Activated CD8-positive, alpha-beta memory T cell treated with anti-CD3 and anti-CD28 coated beads, Interleukin-2, amount 50 U/mL, for 1 hour (primary cell): ENCODE data around the gene MRRF.

Experiments used
- DNase-seq: peaks from one replicate; pipeline ENCODE4 v3.0.0-alpha.2; 2020; ENCODE audit errors: extremely low read depth

The MRRF gene

DNA sequence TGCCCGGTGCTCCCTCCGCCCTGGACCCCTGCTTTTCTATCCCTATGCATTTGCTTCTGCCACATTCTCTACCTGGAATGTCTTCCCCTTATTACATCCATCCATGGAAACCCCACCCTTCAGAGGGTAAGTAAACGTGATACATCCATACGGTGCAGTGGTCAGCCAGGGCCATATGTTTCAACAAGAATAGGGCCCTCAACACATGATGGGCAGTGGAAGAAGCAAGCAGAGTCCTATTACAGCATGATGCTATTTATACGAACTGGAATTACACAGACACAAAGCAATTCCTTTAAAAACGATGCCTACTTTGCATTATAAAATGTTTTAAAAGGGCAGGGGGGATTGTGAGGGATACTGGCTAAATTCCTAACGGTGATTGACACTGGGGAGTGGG, 68.0 kb downstream of the MRRF start:
- no peak for DNase-seq

DNA sequence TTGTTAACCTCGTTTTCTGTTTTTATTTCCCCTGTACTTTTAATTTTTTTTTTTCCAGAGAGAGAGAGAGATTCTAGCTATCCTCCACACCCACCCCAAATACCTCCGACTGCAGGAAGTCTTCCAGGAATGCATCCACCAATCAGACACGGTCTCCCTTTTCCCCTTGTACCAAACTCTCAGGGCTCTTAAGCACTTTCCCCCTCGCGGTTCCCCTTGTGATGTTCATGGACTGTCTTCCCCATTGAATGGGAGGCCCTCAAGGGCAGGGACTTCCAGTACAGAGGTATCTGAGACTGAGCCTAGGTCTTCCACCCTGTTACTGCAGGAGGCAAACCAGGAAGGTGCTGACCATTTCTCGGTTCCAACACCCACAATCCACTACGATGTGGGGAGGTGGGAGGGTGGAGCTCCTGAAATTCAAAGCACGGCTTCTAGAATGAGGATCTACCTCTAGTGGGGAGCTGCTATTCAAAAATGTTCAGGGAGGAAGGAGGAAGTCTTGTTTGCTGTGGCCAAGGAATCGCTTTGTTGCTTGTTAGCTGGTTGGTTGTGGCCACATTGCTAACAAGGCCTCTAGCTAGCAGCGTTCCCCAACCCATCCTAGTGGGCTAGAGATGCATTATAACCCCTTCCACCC, 68.6 kb downstream of the MRRF start:
- DNase-seq, result no peak

GRCh38 chr9:122334916-122335315, 70.2 kb downstream of the MRRF start:
- DNase-seq, result no peak

DNA sequence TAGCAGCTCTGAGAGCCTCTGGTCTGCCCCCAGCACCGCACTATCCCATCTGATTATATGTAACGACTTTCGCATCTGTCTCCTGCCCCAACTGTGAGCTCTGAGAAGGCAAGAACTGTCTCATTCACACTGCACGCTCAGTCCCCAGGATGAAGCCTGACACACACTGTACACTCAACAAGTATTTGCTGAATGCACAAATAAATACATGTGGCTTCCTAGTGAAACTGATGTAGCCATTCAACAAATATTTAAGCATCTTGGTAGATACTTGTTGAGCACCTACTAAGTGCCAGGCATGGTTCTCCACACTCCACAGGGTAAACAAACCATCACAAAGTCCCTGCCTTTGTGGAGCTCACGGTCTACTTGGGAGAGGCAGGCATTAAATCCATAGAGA, 71.5 kb downstream of the MRRF start:
- no peak for DNase-seq

- no peak for DNase-seq
Observed at GRCh38 chr9:122336866-122337555, 72.3 kb downstream of the MRRF start.

DNA sequence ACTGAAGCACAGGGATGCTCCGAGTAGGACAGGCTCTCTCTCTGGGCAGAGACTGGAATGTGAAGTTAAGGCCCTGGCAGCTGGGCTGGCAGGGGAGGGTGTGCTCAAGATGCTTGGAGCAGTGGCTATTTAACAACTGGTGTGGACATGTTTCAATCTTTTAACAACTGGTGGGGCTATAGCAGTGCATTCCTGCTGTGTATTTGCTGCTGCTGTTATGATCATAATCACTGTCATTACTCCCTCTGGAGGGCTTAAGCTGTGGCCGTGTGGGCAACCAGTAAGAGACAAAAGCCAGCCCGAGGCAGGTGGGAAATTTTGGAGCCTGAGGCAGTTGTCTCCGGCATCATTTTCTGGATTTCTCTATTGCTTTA, 72.9 kb downstream of the MRRF start:
- no peak for DNase-seq

- DNase-seq, result no peak
Observed at GRCh38 chr9:122338536-122338935, 73.9 kb downstream of the MRRF start.

DNA sequence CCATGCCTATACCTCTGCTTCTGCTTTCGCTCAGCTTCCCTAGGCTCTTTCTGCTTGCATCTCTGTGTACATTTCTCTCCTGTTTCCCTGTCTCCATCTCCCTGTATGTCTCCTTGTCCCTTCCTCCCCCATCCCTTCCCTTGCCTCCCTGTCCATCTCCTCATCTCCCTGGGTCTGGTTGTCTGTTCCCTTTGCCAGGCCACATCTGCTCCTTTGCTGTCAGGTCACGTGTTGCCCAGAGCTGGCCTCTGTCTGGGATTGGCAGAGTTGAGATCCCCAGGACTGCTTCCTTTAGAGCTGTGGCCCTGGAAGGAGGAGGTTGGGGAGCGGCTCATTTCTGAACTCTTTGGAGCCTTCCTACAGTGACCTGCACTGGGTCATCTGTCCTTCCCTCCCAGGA, 74.3 kb downstream of the MRRF start:
- DNase-seq, result no peak

DNA sequence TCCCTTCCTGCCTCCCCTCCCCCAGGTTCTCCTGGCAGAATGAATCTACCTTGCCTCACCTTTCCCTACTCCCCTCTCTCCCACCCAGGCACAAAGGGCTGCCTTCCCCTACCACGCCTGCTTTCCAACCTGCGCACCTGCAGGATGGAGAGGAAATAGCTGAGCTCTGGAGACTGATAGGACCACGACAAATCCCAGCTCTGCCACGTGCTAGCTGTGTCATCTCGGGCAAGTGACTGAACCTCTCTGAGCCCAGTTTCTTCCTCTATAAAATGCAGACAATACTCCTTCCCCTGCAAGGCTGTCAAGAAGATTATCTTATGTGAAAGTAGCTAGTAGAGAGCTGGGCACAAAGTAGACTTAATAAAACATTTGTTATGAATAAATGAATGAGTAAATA, 74.9 kb downstream of the MRRF start:
- no peak for DNase-seq

GRCh38 chr9:122340161-122340560, 75.5 kb downstream of the MRRF start:
- no peak for DNase-seq

DNA sequence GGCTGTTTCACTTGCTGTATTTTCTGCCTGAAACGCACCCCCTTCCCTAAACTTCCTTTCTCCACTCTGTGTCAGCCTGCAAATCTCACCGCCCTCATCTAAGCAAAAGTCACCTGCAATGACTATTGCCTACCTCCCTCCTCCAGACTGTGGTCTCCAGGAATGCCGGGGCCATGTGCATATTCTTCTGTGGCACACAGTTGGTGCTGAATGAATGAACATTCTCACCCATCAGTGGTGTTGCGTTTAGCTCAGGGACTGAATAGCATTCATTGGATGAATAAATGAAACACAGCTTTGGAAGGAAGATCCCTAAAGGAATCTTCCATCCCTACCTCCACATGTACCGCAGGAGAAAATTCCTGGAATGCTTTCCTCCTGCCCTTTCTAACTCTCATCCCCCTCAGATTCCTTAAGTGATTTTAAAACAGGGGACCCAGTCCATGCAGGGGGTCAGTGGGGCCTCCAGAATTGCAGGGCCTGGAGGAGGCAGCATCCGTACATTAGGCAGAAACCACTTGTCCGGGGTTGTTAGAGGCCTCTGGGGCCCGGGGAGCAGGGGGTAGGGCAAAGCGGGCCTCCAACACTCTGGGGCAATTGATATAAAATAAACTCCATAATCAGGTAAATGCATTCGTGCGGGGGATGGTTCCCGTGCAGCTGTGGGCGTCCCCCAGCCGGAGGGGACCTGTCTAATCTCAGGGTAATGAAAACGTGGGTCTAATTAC, 77.8 kb downstream of the MRRF start:
- no peak for DNase-seq

DNA sequence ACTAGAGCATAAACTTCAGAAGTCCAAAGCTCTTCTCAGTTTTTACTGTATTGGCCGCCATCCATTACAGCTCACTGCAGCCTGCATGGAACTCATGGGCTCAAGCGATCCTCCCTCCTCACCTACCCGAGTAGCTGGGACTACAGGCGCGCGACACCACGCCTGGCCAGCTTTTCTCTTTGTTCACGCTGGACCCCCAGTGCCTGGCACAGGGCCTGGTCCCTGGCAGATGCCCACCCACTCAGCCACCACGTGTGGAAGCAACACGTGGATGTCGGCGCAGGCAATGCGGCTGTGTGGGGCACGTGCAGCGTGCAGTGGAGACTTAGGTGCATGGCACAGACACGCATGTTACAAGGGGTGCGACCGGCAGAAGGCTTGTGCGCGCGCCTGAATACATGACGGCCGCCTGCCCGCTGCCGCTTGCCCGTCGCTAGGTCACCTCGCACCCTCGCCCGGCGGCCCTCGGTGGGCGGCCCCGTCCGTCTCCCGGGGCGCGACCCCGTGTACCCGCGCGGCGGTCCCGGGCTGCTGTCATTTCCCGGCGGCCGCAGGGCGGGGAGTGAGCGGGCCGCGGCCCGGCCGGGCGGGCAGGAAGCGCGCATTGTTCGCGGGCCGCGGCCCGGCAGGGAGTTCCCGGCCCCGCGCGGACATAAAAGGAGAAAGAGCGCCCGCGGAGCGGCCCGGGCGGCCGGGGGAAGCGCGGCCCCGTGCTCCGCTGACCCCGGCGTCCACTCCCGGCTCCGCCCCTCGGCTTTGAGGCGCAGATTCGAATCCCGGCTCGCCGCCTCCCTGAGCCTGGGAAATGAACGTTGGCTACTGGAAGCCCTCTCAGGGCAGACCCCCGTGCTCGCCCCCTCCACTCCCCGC, 82.0 kb downstream of the MRRF start:
- no peak for DNase-seq

- no peak for DNase-seq
Observed at GRCh38 chr9:122347348-122348287, 82.9 kb downstream of the MRRF start.

GRCh38 chr9:122348288-122348777, 83.7 kb downstream of the MRRF start:
- DNase-seq, result no peak

DNA sequence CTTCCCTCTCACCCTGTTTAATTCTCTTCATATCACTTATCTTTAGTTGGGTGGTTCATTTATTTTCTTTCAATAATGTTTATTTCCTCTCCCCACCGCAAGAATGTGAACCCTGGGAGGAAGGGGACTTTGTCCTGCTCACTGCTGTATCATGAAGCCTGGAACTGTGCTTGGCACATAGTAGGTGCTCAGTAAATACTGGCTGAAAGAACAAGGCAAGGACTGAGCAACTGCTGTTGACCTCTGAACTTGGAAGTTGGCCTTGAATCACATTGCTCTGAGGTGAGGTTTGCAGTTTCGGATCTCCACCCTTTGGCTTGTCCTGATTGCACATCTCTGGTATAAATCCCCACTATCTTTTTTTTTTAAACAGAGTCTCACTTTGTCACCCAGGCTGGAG, 84.1 kb downstream of the MRRF start:
- no peak for DNase-seq

GRCh38 chr9:122349201-122349600, 84.5 kb downstream of the MRRF start:
- DNase-seq, result no peak

GRCh38 chr9:122350577-122351355, 86.1 kb downstream of the MRRF start:
- DNase-seq, result peak; percentile 19

- no peak for DNase-seq
Observed at GRCh38 chr9:122354536-122355199, 90.0 kb downstream of the MRRF start.

DNA sequence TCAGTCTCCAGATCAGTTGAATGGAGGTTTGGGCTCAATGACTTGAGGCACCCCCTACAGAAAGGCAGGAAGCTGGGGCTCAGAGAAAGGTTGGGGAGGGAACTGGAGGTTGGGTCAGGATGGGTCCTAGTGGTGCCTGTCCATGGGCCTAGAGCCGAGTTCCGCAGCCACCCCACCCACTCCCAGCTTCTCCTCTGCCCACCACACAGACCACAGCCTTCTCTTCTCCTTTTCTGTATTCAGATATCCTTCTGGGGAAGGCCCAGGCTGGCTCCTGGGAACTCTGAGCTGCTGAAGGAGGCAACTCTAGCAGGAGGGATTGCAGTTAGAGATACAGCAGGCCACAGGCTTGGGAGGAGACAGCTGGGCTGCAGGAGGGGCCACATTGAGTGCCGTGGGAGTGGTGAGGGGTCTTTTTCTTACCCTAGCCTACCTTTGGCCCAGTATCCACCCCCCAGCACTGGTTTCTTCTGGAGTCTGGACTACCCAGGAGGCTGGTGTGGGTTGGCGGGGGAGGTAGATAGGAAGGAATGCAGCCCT, 90.7 kb downstream of the MRRF start:
- DNase-seq, result no peak
